Caco-2 (cell line): ENCODE results near the gene CDH3. TPM values are rescaled to one million over a fixed set of nuclear protein-coding genes. Genes with fewer than 3 reads are reported as not detected.

Experiments
- BruUV-seq: library from RNA; stranded (reverse); fragments of 400-500 nt; replicated peaks from 2 replicates; lab custom pipeline; 2021; lab: Mats Ljungman, UMichigan
- CTCF ChIA-PET: fragments of 300-600 bp; sonication (Branson Sonifier 250); formaldehyde crosslinking; loops from one replicate; lab custom pipeline; 2022; ENCODE audit warnings: antibody characterized with exemption; lab: Charles Lee
- POLR2A ChIA-PET: fragments of 300-600 bp; sonication (Branson Sonifier 250); formaldehyde crosslinking; loops from one replicate; lab custom pipeline; 2022; ENCODE audit warnings: antibody characterized with exemption; lab: Charles Lee
- DNase-seq, 2 experiments: peaks; one replicate each; pipeline versions ENCODE4 v3.0.0 to v3.0.0-alpha.2; 2020 to 2022
- H3K27me3 ChIP-seq: replicated peaks from 2 replicates; pipeline ENCODE4 v1.6.0; 2011; ENCODE audit warnings: low read length; ENCODE audit not compliant: control insufficient read depth, insufficient read depth
- H3K36me3 ChIP-seq: 2 replicates; pipeline ENCODE4 v1.5.1; 2011; ENCODE audit warnings: low read length; ENCODE audit not compliant: control insufficient read depth, insufficient read depth
- H3K4me1 ChIP-seq: fragments of 250-450 bp; sonication (Bioruptor Pico); 2 replicates; pipeline ENCODE4 v1.5.1; 2020; ENCODE audit warnings: mild to moderate bottlenecking
- H3K4me3 ChIP-seq: 2 replicates; pipeline ENCODE4 v1.5.1; 2011; ENCODE audit warnings: low read depth, mild to moderate bottlenecking, control low read depth, low read length
- H3K9me3 ChIP-seq: fragments of 250-450 bp; sonication (Bioruptor Pico); 2 replicates; pipeline ENCODE4 v1.5.1; 2020; ENCODE audit warnings: mild to moderate bottlenecking, moderate library complexity
- H3K27ac Mint-ChIP-seq: one replicate; pipeline ENCODE4 v1.8.0; 2022; ENCODE audit warnings: mixed read lengths; ENCODE audit not compliant: unreplicated experiment
- H3K27me3 Mint-ChIP-seq: one replicate; pipeline ENCODE4 v1.8.0; 2022; ENCODE audit warnings: mixed read lengths; ENCODE audit not compliant: insufficient read depth, unreplicated experiment
- H3K36me3 Mint-ChIP-seq: one replicate; pipeline ENCODE4 v1.8.0; 2022; ENCODE audit warnings: mild to moderate bottlenecking, mixed read lengths; ENCODE audit not compliant: insufficient read depth, unreplicated experiment
- H3K4me1 Mint-ChIP-seq: one replicate; pipeline ENCODE4 v1.8.0; 2022; ENCODE audit warnings: low read depth, mixed read lengths; ENCODE audit not compliant: unreplicated experiment
- H3K4me3 Mint-ChIP-seq: one replicate; pipeline ENCODE4 v1.8.0; 2022; ENCODE audit warnings: mild to moderate bottlenecking, moderate library complexity, mixed read lengths; ENCODE audit not compliant: unreplicated experiment
- H3K9me3 Mint-ChIP-seq: one replicate; pipeline ENCODE4 v1.8.0; 2022; ENCODE audit warnings: mixed read lengths; ENCODE audit not compliant: unreplicated experiment
- intact Hi-C: fragments of 100-400 bp; cut with micrococcal nuclease; formaldehyde crosslinking; loops from one replicate; pipeline ENCODE4 v1.10.0; 2022; ENCODE audit not compliant: unreplicated experiment
- total RNA-seq: library from RNA; stranded (reverse); gene quantifications from 2 replicates; pipeline ENCODE4 v1.2.3, GENCODE V29; 2022
- TF ChIP-seq, protein P1 (sequence below), 2 experiments: fragments of 200-600 bp in 1 of 2; IDR thresholded peaks; 1 replicate in 1 of 2; 2 replicates in 1 of 2; pipeline versions ENCODE4 v1.5.1 to v1.8.0; 2011 to 2022; ENCODE audit warnings: antibody characterized with exemption in 1 of 2, control low read depth in 1 of 2, inconsistent platforms in 1 of 2, low read depth in 1 of 2, low read length in 1 of 2, mild to moderate bottlenecking in 1 of 2, moderate library complexity in 1 of 2; ENCODE audit not compliant: insufficient read depth in 1 of 2, severe bottlenecking in 1 of 2, unreplicated experiment in 1 of 2

CDH3 gene
- total RNA-seq, 1 experiment from 2014 or later = 144 TPM

GRCh38 chr16:68662035-68662434, 16.9 kb downstream of the CDH3 start:
- Histone ChIP-seq H3K4me1 (no peaks in the 10 kb centered on the region), H3K9me3 (no peaks in the 10 kb centered on the region), H3K36me3 (no peaks in the 10 kb centered on the region), H3K27me3 (no peaks in the 10 kb centered on the region), H3K4me3 (no peak overlapping the region)
- TF ChIP-seq, protein P1, sequence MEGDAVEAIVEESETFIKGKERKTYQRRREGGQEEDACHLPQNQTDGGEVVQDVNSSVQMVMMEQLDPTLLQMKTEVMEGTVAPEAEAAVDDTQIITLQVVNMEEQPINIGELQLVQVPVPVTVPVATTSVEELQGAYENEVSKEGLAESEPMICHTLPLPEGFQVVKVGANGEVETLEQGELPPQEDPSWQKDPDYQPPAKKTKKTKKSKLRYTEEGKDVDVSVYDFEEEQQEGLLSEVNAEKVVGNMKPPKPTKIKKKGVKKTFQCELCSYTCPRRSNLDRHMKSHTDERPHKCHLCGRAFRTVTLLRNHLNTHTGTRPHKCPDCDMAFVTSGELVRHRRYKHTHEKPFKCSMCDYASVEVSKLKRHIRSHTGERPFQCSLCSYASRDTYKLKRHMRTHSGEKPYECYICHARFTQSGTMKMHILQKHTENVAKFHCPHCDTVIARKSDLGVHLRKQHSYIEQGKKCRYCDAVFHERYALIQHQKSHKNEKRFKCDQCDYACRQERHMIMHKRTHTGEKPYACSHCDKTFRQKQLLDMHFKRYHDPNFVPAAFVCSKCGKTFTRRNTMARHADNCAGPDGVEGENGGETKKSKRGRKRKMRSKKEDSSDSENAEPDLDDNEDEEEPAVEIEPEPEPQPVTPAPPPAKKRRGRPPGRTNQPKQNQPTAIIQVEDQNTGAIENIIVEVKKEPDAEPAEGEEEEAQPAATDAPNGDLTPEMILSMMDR (IDR thresholded peaks at IDR 0.05; ENCODE audit: insufficient read depth in 1 of 2, low read depth in 1 of 2, low read length in 1 of 2, severe bottlenecking in 1 of 2, unreplicated experiment in 1 of 2) = no peak
- Mint-ChIP-seq H3K9me3 (no peaks in the 10 kb centered on the region), H3K36me3 (peaks cover 26% of the 10 kb centered on the region), H3K4me3 (no peak overlapping the region), H3K27me3 (no peaks in the 10 kb centered on the region), H3K4me1 (peaks cover 7% of the 10 kb centered on the region), H3K27ac (no peak overlapping the region)
- no peak for DNase-seq
- ChIA-PET POLR2A (no interaction called here), CTCF (no interaction called here)
- BruUV-seq = no TSS peak
- intact Hi-C loops = no loop called here

GRCh38 chr16:68664297-68664696, 19.2 kb downstream of the CDH3 start:
- CTCF ChIA-PET = no interaction called here
- H3K4me3 ChIP-seq = no peak overlapping the region
- no TSS peak for BruUV-seq
- intact Hi-C loops = no loop called here
- Mint-ChIP-seq H3K4me3 (no peak overlapping the region), H3K27me3 (no peaks in the 10 kb centered on the region), H3K36me3 (peaks cover 17% of the 10 kb centered on the region), H3K9me3 (no peaks in the 10 kb centered on the region), H3K27ac (no peak overlapping the region), H3K4me1 (no peaks in the 10 kb centered on the region)
- no peaks in the 10 kb centered on the region for H3K36me3 ChIP-seq
- no peaks in the 10 kb centered on the region for H3K9me3 ChIP-seq
- DNase-seq = no peak
- TF ChIP-seq, protein P1 (IDR thresholded peaks at IDR 0.05; ENCODE audit: insufficient read depth in 1 of 2, low read depth in 1 of 2, low read length in 1 of 2, severe bottlenecking in 1 of 2, unreplicated experiment in 1 of 2) = no peak
- H3K4me1 ChIP-seq = no peaks in the 10 kb centered on the region
- POLR2A ChIA-PET = no interaction called here
- no peaks in the 10 kb centered on the region for H3K27me3 ChIP-seq

- POLR2A ChIA-PET = no interaction called here
- Mint-ChIP-seq H3K4me3 (no peak overlapping the region), H3K27ac (no peak overlapping the region)
Observed at GRCh38 chr16:68665501-68665900, 20.4 kb downstream of the CDH3 start.

More at GRCh38 chr16:68665501-68665900, 20.4 kb downstream of the CDH3 start:
- intact Hi-C loops = no loop called here
- Mint-ChIP-seq H3K27me3 (no peaks in the 10 kb centered on the region), H3K36me3 (peaks cover 20% of the 10 kb centered on the region), H3K9me3 (no peaks in the 10 kb centered on the region), H3K4me1 (no peaks in the 10 kb centered on the region)
- no peaks in the 10 kb centered on the region for H3K36me3 ChIP-seq
- no TSS peak for BruUV-seq
- no peaks in the 10 kb centered on the region for H3K4me1 ChIP-seq
- H3K27me3 ChIP-seq = no peaks in the 10 kb centered on the region
- no peaks in the 10 kb centered on the region for H3K9me3 ChIP-seq
- TF ChIP-seq, protein P1 (IDR thresholded peaks at IDR 0.05; ENCODE audit: insufficient read depth in 1 of 2, low read depth in 1 of 2, low read length in 1 of 2, severe bottlenecking in 1 of 2, unreplicated experiment in 1 of 2) = no peak
- no peak for DNase-seq
- H3K4me3 ChIP-seq = no peak overlapping the region
- CTCF ChIA-PET = no interaction called here
